NT2/D1 (cell line): ENCODE results near the gene CYGB.

Experiments used
- DNase-seq: peaks from one replicate; pipeline ENCODE4 v3.0.0-alpha.2; 2011; ENCODE audit warnings: low read depth, low spot score
- H3K27me3 ChIP-seq: 2 replicates; pipeline ENCODE4 v1.6.0; 2011; ENCODE audit warnings: mild to moderate bottlenecking; ENCODE audit not compliant: insufficient read length, insufficient read depth
- H3K36me3 ChIP-seq: 2 replicates; pipeline ENCODE4 v1.6.1; 2011; ENCODE audit warnings: mild to moderate bottlenecking, low read length, mixed read lengths; ENCODE audit not compliant: insufficient read depth, insufficient read length
- H3K4me1 ChIP-seq: 2 replicates; pipeline ENCODE4 v1.5.1; 2011; ENCODE audit not compliant: insufficient read depth, insufficient read length
- H3K4me3 ChIP-seq: 2 replicates; pipeline ENCODE4 v1.5.1; 2011; ENCODE audit warnings: low read depth; ENCODE audit not compliant: insufficient read length
- H3K9ac ChIP-seq: 2 replicates; pipeline ENCODE4 v1.6.0; 2011; ENCODE audit warnings: low read depth; ENCODE audit not compliant: insufficient read length
- H3K9me3 ChIP-seq: 2 replicates; pipeline ENCODE4 v1.5.1; 2011; ENCODE audit warnings: mild to moderate bottlenecking, low read length; ENCODE audit not compliant: insufficient read depth
- SUZ12 ChIP-seq: IDR thresholded peaks from 2 replicates; pipeline ENCODE4 v1.6.1; 2011; ENCODE audit not compliant: insufficient read length, insufficient read depth; ENCODE audit errors: extremely low read depth
- YY1 ChIP-seq: IDR thresholded peaks from 2 replicates; pipeline ENCODE4 v1.6.1; 2011; ENCODE audit not compliant: insufficient read length, insufficient read depth
- ZNF274 ChIP-seq: IDR thresholded peaks from 2 replicates; pipeline ENCODE4 v1.6.1; 2011; ENCODE audit warnings: mild to moderate bottlenecking, low read depth, low read length

Gene CYGB

DNA sequence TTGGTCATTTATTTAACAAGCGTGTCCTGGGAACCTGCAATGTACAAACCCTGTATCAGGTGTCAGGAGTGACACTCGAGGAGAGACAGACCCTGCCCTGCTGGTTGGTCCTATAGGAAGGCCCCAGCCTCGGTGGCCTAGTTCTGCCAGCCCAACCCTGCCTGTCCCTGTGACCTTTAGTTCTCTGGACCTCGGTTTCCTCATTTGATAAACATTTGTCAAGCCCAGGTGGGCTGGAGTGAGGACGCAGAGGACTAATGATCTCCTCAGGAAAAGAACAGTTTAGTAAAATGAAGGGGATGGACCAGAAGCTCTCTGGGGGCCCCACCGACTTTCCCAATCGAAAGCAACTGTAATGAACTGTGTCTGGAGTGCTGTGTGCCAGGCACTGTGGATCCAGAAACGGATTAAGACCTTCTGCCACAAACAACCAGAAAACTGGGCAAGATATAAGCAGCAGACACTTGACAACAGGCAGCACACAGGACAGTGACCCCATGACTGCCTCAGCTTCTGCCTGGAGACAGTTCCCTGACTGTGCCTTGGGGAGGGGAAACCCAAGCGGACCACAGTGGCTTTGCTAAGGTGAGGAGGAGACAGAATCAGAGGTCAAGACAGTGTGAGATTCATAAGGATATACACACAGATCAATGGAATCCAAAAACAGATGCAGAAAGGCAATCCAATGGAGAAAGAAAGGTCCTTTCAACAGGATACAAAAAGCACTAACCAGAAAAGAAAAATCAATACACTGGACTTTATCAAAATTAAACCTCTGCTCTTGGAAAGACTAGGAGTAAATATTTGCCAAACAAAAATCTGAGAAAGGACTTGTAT, 11.1 kb upstream of the CYGB start:
- peaks cover 20% of the 10 kb centered on the region for H3K4me1 ChIP-seq
- no peaks in the 10 kb centered on the region for H3K9me3 ChIP-seq
- no peaks in the 10 kb centered on the region for H3K36me3 ChIP-seq
- DNase-seq = no peak
- H3K27me3 ChIP-seq = no peaks in the 10 kb centered on the region
- no peak overlapping the region for H3K4me3 ChIP-seq
- TF ChIP-seq SUZ12 (no peak), ZNF274 (no peak), YY1 (no peak)
- H3K9ac ChIP-seq = no peak overlapping the region

DNA sequence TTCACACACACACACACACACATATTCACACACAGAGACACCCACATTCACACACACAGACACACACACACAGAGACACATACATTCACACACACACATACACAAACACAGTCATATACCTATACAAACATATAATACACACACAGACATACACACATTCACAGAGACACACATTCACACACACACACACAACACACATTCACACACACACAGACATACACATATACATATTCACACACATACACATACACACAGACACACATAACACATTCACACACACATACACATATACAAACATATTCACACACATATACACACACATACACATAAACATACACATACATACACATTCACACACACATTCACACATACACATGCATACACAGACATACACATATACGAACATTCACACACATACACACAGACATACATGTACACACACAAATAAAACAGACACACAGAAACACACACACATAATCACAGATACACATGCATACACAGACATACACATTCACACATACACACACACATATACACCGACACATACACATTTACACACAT, 10.2 kb upstream of the CYGB start:
- H3K36me3 ChIP-seq = no peaks in the 10 kb centered on the region
- no peak for DNase-seq
- no peak overlapping the region for H3K4me3 ChIP-seq
- H3K9ac ChIP-seq = no peak overlapping the region
- peaks cover 20% of the 10 kb centered on the region for H3K4me1 ChIP-seq
- H3K9me3 ChIP-seq = no peaks in the 10 kb centered on the region
- H3K27me3 ChIP-seq = no peaks in the 10 kb centered on the region
- TF ChIP-seq ZNF274 (no peak), SUZ12 (no peak), YY1 (no peak)

DNA sequence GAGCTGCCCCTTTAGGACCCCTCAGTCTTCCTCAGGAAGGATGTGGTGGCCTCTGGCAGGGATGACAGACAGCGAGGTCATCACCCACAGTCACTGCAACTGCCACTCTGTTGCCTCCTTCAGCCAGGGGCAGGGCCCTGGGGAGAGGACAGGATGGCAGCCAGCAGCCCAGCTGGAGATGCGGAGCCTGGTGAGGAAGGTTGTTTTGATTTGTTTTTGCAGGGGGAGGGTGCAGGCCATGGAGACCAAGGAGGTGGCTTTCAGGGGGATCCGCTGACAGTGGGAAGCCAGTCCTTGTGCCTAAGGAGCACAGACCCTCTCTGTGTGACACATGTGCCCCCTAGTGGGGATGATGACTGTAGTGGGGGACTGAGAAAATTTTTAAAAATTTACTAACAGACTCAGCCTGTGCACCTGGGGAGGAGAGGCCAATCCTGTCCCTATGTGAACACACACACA, 9.7 kb upstream of the CYGB start:
- peaks cover 20% of the 10 kb centered on the region for H3K4me1 ChIP-seq
- no peak overlapping the region for H3K9ac ChIP-seq
- peak; percentile 40 for DNase-seq
- TF ChIP-seq SUZ12 (no peak), YY1 (no peak), ZNF274 (no peak)
- H3K9me3 ChIP-seq = no peaks in the 10 kb centered on the region
- no peaks in the 10 kb centered on the region for H3K36me3 ChIP-seq
- H3K4me3 ChIP-seq = no peak overlapping the region
- no peaks in the 10 kb centered on the region for H3K27me3 ChIP-seq

- no peaks in the 10 kb centered on the region for H3K9me3 ChIP-seq
- no peak overlapping the region for H3K9ac ChIP-seq
- no peak for DNase-seq
- peaks cover 20% of the 10 kb centered on the region for H3K4me1 ChIP-seq
- H3K27me3 ChIP-seq = no peaks in the 10 kb centered on the region
- TF ChIP-seq YY1 = no peak
- no peak for TF ChIP-seq SUZ12
- no peak for TF ChIP-seq ZNF274
- no peak overlapping the region for H3K4me3 ChIP-seq
- H3K36me3 ChIP-seq = no peaks in the 10 kb centered on the region
Observed at GRCh38 chr17:76546556-76547182, 9.2 kb upstream of the CYGB start.

DNA sequence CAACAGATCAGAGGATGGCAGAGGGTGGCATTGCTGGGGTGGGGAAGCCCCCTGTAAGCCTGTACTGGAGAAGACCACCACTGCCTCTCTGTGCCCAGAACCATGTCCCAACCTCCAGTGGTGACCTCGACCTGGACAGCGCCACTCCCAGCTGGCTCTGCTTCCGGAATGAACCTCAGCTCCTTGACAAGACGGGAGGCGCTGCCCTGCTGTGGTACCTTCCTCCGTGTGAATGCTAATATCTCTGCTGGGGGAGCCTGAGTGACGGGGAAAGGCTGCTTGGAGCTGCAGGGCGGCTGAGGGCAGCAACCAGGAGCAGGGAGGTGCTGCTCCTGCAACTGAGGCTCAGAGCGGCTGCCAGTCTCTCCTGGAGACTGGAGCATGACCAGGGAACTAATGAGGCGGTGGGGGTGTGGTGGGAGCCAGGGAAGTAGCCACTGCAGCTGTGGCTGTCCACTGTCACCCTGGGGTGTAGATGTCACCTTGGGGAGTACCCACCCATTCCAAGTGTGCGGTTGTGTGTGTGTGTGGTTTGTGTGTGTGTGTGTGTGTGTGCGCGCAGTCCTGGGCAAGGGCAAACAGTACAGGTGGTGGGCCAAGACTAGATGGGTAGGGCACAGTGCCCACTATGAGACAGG, 8.5 kb upstream of the CYGB start:
- Histone ChIP-seq H3K27me3 (no peaks in the 10 kb centered on the region), H3K36me3 (no peaks in the 10 kb centered on the region), H3K9me3 (no peaks in the 10 kb centered on the region), H3K4me1 (peaks cover 24% of the 10 kb centered on the region), H3K9ac (no peak overlapping the region), H3K4me3 (no peak overlapping the region)
- no peak for TF ChIP-seq YY1
- no peak for TF ChIP-seq SUZ12
- TF ChIP-seq ZNF274 = no peak
- DNase-seq = no peak

- no peak for DNase-seq
- TF ChIP-seq ZNF274 (no peak), SUZ12 (no peak), YY1 (no peak)
- Histone ChIP-seq H3K36me3 (no peaks in the 10 kb centered on the region), H3K9me3 (no peaks in the 10 kb centered on the region), H3K4me3 (no peak overlapping the region), H3K9ac (peak overlapping the region; percentile 39), H3K27me3 (peaks cover 2% of the 10 kb centered on the region), H3K4me1 (peaks cover 27% of the 10 kb centered on the region)
Observed at GRCh38 chr17:76544546-76545365, 7.2 kb upstream of the CYGB start.
